Head of caudate nucleus (tissue), 42 donors: ENCODE data around the gene NPHS1.
"Not testable (repeated sequence)": the region's sequence is repeated elsewhere in the genome, so short reads cannot be mapped to it uniquely, and the experiment has no call there.

Source experiments
- DNase-seq, 42 donors: peaks; one replicate each; pipeline versions ENCODE4 v3.0.0 to v3.0.0-alpha.2; 2020 to 2021; ENCODE audit warnings: mixed read lengths in 7 of 42
- intact Hi-C: fragments of 100-400 bp; cut with DNase I; formaldehyde crosslinking; loops from one replicate; pipeline ENCODE4 v1.15.0; 2022

The NPHS1 gene

DNA sequence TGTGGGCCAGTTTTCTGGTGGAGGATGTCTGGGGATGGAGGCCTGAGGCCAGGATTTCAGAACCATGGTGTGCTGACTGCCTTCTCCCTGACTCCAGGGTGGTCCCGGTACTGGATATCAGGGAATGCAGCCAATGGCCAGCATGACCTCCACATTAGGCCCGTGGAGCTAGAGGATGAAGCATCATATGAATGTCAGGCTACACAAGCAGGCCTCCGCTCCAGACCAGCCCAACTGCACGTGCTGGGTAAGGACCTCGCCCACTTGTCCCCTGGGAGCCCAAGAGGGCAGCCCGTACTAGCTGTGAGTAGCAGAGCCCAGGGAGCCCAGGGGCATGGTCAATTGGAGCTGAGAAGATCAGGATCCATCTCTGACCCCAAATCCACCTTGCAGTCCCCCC is 6.0 kb upstream of the NPHS1 start:
- DNase-seq = no peak
- intact Hi-C loops = no loop called here

DNA sequence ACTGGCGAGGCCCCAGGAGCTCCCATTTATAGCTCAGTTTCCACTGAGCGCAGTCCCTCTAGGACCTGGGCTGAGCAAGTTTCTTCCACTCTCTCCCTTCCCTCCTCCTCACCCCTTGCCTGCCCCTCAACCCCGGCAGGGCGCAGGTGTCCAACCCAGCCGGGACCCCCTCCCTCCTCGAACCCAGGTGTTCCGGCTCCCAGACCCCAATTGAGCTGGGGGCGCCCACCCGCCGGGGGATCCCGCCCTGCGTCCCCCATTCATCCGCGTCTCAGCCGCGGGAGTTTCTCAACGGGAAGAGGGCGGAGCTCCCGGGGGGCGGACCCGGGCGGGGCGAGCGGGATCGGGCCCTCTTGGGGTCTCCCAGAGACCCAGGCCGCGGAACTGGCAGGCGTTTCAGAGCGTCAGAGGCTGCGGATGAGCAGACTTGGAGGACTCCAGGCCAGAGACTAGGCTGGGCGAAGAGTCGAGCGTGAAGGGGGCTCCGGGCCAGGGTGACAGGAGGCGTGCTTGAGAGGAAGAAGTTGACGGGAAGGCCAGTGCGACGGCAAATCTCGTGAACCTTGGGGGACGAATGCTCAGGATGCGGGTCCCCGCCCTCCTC is 4.3 kb upstream of the NPHS1 start, which contains the start of gene KIRREL2:
Gene KIRREL2, plus strand, starts transcription at position 366 of the 604 bp plus-strand sequence. Its CDS starts 209 bp downstream, at position 575.
- DNase-seq = peak in 26 of 42 donors; percentile 24 to 68 (median 47)
- intact Hi-C loops = no loop called here

DNA sequence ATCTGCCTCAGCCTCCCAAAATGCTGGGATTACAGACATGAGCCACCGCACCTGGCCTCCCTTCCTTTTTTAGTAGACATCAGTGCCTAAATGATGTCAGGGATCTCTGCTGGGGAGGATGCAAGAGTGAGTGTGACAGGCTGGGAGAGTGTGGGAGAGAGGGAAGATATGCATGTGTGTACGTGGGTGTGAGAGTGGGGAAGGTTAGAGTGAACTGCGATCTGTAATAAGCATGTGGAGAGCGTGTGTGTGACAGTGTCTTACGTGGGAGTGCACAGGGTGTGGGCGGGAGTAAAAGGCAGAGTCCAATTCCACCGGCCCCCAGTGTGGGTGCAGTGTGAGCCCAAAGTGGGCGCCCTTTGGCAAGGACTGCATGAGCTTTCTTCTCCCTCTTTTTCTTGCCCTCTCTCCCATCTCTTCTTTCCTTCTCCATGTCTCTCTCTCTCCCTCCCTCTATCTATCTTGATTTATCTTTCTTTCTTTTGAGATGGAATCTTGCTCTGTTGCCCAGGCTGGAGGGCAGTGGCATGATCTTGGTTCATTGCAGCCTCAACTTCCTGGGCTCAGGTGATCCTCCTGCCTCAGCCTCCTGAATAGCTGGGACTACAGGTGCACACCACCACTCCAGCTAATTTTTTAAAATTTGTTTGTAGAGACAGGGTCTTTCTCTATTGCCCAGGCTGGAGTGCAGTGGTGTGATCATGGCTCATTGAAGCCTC is 893 bp upstream of the NPHS1 start:
- DNase-seq = peak in 40 of 42 donors; percentile 24 to 89 (median 61)
- intact Hi-C loops = no loop called here

DNA sequence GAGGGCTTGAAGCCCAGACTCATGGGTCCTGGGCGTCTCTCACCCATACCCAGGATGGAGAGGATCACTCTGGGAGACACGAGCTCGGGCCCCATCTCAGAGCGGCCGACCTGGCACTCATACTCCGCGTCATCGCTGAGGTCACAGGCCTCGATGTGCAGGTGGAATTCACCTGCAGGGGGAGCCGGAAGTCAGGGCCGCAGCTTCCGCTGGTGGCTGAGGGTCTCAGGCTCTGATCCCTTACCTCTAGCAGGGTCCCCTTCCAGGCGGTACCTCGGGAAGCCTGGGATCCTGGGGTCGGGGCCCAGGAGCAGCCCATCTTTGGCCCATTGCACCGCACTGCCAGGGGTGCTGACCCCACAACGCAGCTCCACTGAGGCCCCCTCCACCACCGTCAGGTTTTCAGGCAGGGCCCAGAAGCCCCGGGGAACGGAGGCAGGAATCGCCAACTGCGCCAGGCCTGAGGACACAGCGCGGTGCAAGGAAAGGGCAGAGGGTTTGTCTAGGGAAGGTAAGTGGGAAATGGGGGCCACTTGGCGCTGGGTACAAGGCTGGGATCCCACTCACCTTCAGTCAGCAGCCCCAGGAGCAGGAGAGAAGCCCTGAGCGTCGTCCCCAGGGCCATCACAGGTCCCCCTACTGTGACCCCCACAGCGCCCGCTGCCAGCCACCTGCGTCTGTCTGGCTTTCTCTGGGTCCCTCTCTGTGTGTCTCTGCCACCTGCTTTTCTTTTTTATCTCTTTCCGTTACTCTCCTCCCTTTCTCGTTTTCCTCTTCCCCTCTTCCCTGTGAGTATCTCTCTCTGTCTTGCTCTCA is 883 bp downstream of the NPHS1 start:
- no peak for DNase-seq
- intact Hi-C loops = no loop called here

DNA sequence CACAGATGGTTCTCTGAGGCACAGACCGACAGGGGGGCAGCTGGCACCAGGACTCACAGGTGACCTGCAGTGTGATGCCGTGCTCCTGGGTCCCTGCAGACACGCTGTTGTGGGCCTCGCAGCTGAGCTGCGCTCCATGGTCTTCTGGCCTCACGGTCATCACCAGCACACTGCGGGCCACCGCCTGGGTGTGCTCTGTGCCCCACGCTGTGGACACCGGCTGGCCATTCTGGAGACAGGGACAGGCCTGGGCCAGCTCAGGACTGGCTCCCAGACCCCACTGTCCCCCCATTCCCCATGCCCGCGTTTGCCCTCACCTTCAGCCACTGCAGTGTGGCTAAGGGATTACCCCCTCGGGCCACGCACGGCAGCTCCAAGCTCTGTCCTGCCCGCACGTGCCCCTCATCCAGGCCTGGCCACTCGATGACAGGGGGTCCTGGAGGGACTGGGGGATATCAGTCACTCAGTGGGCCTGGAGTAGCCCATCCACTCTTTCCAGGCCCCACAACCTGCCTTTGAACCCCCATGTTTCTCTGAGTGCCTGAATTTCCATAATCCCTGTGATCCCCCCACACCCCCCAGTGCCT is 3.3 kb downstream of the NPHS1 start:
- no peak for DNase-seq
- intact Hi-C loops = no loop called here

DNA sequence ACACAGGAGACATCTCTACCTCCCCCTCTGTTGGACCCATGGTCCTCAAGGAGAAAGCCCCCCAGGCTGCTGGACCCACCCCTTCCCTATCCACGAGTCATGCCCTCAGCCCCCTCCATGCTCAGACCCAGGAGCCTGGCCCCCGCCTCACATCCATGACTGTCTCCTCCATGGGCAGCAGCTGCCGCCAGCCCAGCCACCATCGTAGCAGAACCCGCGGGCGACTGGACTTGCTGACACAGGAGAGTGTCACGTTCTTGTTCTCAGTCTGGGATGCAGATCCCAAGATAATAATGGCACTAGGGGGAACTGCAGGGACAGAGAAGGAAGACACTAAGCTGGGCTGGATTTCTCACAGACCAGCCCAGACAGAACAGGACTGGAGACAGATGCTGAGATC is 3.8 kb downstream of the NPHS1 start:
- intact Hi-C loops = no loop called here

DNA sequence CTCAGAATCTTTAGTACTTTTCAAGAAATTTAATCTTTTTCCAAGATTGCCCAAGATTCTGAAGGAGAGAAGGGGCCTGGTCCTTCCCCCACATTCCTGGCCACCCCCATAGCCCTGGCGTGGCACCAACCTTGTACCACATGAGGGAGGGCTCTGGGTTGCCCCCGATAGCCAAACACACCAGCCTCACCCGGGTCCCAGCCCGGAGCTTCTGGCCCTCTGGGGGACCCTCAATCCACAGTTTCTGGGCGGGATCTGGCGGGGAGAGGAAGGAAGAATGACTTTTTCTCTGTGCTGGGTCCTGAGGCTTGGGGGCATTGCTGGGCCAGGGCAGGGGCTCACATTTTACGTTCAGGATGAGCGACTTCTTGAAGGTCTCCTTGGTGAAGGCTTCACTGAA is 4.4 kb downstream of the NPHS1 start:
- intact Hi-C loops = no loop called here
- no peak for DNase-seq

More for the DNA sequence above, 3.8 kb downstream of the NPHS1 start:
- no peak for DNase-seq

DNA sequence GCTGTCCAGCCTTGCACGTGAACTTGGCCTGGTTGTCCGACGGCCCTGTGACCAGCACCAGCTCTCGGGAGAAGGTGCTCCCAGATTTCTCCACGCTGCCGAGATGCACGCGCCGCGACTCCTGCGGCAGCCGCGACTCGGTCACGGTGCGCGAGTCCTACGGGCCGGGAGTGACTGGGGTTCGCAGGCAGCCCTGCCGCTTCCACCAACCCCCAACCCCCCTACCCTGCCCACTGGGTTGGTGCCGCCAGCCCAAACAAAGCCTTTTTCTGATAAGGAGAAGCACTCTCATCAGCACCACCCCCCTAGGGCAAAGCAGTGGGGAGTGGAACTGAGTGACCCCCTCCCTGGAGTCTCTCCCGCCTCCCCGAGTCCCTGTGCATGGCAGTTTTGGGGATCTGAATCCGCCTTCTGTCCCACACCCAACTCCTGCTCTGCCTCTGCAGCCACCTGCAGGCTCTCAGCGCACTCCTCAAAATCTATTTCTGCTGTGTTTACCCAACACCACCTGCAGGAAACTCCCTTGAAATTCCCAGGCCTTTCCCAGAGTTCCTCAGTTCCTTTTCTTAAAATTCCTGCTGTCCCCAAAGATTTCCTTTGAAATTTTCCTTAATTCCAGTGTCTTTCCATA is 6.2 kb downstream of the NPHS1 start:
- peak in 22 of 42 donors; percentile 10 to 76 (median 34) for DNase-seq

DNA sequence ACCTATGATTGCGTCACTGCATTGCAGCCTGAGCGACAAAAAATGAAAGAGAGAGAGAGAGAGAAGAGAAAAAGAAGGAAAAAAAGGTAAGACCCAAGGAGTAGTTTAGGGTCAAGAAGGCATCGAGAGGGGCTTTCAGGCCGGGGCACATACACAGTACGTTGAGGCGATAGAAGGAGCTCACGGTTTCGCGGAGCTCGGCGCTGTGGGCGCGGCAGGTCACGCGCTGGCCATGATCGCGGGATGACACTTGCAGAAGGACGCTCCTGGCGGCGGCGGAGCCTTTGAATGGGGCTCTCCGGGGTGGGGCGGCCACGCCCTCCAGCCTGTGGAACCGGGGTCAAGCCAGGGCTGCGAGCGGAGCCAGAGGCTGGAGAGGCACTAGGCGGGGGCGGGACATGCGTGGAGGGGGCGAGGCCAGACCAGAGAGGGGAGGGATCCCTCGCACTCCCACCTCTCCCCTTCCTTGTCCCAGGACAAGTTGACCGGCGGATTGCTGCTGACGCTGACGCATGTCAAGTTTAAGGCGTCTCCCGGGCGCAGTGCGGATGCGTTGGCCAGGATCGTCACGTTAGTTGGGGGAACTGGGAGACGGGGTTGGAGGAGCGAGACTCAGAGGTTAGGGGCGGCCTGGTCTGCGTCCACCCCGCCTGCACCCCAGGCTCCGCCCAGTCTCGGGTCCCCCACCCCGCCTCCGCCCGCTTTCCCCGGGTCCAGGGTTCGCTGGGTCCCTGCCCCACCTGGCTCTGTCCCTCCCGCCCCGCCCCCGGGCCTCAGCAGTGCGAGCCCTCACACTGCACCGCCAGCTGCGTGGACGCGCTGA is 6.9 kb downstream of the NPHS1 start:
- DNase-seq = peak in 7 of 42 donors; percentile 5 to 40 (median 14)
- intact Hi-C loops = no loop called here

More for the DNA sequence above, 6.2 kb downstream of the NPHS1 start:
- intact Hi-C loops = no loop called here

DNA sequence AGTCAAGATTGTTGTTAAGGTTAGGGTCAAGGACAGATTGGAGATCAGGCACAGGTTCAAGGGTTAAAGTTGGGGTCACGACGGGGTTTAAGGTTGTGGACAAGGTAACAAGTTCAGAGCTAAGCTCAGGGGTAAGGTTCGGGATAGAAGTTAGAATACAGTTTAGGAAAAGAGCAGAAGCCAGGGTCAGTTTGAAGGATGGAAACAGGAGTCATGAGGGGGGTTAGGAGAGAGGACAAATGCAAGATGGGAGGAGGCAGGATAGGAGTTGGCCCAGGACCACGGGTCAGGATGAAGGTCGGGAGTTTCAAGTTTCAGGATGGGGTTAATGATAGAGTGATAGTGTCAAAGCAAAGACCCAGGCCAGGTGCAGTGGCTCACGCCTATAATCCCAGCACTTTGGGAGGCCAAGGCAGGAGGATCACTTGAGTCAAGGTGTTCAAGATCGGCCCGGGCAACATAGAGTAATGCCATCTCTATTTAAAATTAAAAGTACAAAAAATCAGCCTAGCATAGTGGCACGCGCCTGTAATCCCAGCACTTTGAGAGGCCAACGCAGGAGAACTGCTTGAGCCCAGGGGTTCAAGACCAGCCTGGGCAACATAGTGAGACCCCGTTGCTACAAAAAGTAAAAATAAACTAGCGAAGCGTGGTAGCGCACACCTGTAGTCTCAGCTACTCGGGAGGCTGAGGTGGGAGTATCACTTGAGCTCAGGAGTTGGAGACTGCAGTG is 7.7 kb downstream of the NPHS1 start:
- intact Hi-C loops = no loop called here
- no peak for DNase-seq

DNA sequence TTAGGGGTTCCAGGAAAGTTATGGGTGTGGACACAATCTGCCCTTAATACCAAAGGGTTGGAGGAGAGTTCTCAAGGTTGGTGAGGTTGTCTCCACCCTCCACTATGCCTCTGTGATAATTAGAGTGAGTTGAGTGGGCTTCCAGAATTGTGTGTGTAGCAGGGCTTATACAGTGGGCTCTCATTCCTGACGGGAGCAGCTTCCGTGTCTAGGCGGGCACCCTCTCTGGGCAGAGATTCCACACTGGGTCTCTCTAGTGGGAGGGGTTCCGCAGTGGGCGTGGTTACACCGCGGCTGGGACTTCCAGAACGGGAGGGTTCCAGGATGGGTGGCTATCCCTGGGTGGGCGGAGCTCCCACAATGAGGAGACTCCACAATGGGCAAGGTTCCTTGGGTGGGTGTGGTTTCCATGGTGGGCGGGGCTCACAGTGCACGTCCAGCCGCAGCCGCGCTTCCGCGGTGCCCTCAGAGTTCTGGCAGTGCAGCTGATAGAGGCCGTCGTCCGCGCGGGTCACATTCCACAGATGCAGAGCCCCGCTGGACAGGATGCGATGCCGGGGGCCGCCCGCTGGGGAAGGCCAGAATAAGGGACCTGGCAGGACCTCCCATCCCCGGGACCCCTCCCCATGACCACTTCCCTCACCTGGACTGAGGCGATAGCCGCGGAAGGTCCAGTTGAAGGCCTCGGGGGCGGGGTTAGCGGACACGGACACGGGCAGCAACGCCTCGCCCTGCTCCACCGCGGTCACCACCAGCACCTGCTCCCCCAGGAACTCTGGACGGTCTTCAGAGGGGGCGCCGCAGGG is 8.4 kb downstream of the NPHS1 start:
- no peak for DNase-seq
- intact Hi-C loops = no loop called here

DNA sequence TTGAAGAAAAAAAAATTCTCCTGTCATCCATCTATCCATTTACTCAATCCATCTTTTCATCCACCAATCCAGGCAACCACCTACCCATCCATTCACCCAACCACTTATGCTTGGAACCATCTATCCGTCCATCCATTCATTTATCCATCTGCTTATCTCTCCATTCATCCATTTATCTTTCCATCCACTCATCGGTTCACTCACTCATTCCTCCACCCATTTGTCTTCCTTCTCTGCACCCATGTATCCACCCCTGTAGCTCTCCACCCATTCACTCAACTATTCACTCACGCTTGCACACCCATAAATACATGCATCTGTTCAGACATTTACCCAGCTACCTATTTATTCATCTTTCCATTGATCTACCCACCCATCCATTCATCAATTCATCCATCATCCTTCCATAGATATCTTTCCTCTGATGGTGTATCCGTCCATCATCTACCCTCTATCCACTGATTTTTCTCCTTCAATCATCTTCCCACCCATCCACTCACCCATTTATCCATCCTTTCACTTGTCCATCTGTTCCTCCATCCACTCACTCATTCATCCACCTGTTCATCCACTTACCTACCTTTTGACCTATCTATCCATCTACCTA is 9.5 kb downstream of the NPHS1 start:
- intact Hi-C loops = no loop called here
- no peak for DNase-seq

DNA sequence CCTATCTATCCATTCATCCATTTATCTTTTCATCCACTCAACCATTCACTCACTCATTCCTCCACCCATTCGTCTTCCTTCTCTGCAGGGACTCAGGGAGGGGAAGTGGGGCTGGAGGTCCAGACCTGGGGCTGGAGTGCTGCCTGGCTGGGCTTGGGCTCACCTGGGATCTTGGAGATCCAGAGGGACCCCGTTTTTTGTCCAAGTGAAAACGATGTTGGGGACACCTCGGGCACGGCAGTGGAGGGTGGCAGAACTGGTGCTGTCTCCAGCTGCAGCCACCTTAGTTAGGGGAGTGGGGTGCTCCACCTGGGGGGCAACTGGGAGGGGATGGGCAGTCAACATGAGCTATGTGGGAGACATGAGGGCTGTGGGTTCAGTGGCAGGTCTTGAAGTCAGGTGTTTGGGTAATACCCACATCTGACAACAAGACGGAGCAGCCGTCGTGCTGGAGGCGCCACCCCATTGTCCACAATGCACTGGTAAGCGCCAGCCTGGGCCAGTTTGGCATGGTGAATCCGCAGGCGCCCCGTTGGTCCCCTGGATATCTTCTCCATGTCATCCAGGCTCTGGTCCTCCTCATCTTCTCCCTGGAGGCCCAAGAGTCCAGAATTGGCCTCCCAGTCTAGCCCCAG is 10.2 kb downstream of the NPHS1 start:
- no peak for DNase-seq
- intact Hi-C loops = no loop called here

DNA sequence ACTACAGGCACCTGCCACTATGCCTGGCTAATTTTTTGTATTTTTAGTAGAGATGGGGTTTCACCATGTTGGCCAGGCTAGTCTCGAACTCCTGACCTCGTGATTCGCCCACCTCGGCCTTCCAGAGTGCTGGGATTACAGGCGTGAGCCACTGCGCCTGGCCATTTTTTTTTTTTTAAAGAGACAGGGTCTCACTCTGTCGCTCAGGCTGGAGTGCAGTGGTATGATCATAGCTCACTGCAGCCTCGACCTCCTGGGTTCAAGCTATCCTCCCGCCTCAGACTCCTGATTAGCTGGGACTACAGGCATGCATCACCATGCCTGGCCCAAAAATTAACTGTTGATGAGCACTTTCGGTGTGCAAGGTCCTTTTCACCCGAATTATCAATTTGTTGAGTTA is 16.2 kb downstream of the NPHS1 start:
- DNase-seq, intact Hi-C loops: not testable (repeated sequence)

DNA sequence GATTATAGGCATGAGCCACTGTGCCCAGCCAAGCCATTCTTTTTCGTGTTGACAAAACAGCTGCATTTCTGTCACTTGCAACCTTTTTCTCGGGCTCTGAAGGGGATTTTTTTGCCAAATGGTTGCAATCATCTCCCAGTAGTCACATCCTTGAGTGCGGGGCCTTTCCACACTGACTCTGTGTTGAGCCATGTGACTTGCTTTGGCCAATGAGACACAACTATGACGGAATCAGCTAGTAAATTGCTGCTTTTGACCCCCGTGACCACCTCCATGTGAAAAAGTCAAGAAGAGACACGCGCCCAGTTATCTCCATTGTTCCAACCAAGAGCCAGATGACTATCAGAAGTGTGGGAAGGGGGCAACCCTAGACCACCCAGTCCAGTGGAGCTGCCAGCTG is 18.3 kb downstream of the NPHS1 start:
- DNase-seq = no peak
- intact Hi-C loops = no loop called here

DNA sequence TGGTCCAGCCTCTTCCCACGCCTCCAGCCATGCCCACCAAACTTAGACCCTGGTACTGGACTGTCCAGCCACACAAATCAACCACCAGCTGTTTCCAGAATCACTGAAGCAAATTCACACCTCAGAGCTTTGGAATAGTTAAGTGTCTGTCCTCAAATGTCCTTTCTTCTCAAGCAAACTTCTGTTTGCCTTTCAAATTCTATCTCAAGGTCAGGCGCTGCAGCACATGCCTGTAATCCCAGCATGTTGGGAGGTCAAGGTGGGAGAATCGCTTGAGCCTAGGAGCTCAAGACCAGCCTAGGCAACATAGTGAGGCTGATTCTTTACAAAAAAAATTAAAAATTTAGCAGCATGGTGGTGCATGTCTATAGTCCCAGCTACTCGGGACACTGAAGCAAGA is 20.2 kb downstream of the NPHS1 start:
- no peak for DNase-seq
- intact Hi-C loops = no loop called here
